Measurements from ENCODE around the gene UBE2E1. TPM values are rescaled to one million over a fixed set of nuclear protein-coding genes. Genes with fewer than 3 reads are reported as not detected.

The UBE2E1 gene
- total RNA-seq, 3 donors from 2014 or later (not counting 1 experiment from before 2014, with no cell fraction given), result 80.0 to 89.5 (median 86.9) TPM

GRCh38 chr3:23800731-23801130 lies 5.0 kb upstream of the UBE2E1 start:
- peak in 2 of 3 donors; percentile 32 to 40 for ATAC-seq
- no peak overlapping the region for H3K4me3 Mint-ChIP-seq
- DNase-seq, result peak in 1 of 2 donors; percentile 13
- no peak overlapping the region for H3K4me3 ChIP-seq (ENCODE audit: low read length)
- WGBS (ENCODE audit: insufficient coverage), result 84% methylated on average over 3 of the region's 3 CpGs
- intact Hi-C loops (cut with micrococcal nuclease), result loop anchor here (10.0 kb wide), 1 partner anchor 144 kb away; the partner anchor contains the start of gene NR1D2
- peaks cover 0 to 12% of the 10 kb centered on the region in 2 donors for H3K27me3 Mint-ChIP-seq (ENCODE audit: low read depth in 2 of 2)
- no peak overlapping the region for H3K27ac Mint-ChIP-seq
- peaks cover 6 to 7% of the 10 kb centered on the region in 2 donors for H3K4me1 Mint-ChIP-seq
- no peaks in the 10 kb centered on the region for H3K27me3 ChIP-seq (ENCODE audit: control insufficient read depth, insufficient read depth, low read length)
- H3K36me3 ChIP-seq (ENCODE audit: control insufficient read depth, insufficient read depth, low read length), result no peaks in the 10 kb centered on the region
- no peaks in the 10 kb centered on the region for H3K9me3 Mint-ChIP-seq
- no peaks in the 10 kb centered on the region for H3K9me3 ChIP-seq (ENCODE audit: control insufficient read depth, insufficient read depth, low read length)
- peaks cover 3% of the 10 kb centered on the region for H3K4me1 ChIP-seq (ENCODE audit: control insufficient read depth, insufficient read depth, low read length)
- no peaks in the 10 kb centered on the region for H3K36me3 Mint-ChIP-seq
- TF ChIP-seq CTCF (IDR thresholded peaks at IDR 0.05), result no peak
- H3K27ac ChIP-seq (ENCODE audit: low read length), result no peak overlapping the region

GRCh38 chr3:23804441-23805209 lies 1.1 kb upstream of the UBE2E1 start:
- Histone ChIP-seq H3K36me3 (ENCODE audit: control insufficient read depth, insufficient read depth, low read length) (no peaks in the 10 kb centered on the region), H3K4me3 (ENCODE audit: low read length) (no peak overlapping the region), H3K27me3 (ENCODE audit: control insufficient read depth, insufficient read depth, low read length) (no peaks in the 10 kb centered on the region), H3K27ac (ENCODE audit: low read length) (no peak overlapping the region), H3K9me3 (ENCODE audit: control insufficient read depth, insufficient read depth, low read length) (no peaks in the 10 kb centered on the region), H3K4me1 (ENCODE audit: control insufficient read depth, insufficient read depth, low read length) (peaks cover 12% of the 10 kb centered on the region)
- WGBS (ENCODE audit: insufficient coverage), result 97% methylated on average over 5 of the region's 8 CpGs
- no peaks in the 10 kb centered on the region for H3K27me3 Mint-ChIP-seq (ENCODE audit: low read depth in 2 of 2)
- intact Hi-C loops (cut with micrococcal nuclease), result loop anchor here (5.0 to 10.0 kb wide), 2 partner anchors 47 to 140 kb away; partner anchors contain the start of gene NR1D2
- peak overlapping the region; percentile 96 for H3K4me3 Mint-ChIP-seq
- no peaks in the 10 kb centered on the region for H3K9me3 Mint-ChIP-seq
- TF ChIP-seq CTCF (IDR thresholded peaks at IDR 0.05), result no peak
- H3K4me1 Mint-ChIP-seq, result peaks cover 37 to 38% of the 10 kb centered on the region in 2 donors
- H3K36me3 Mint-ChIP-seq, result no peaks in the 10 kb centered on the region
- ATAC-seq (no peak), DNase-seq (no peak)
- peak overlapping the region; percentile 87 to 93 for H3K27ac Mint-ChIP-seq

- DNase-seq, result peak in 1 of 2 donors; percentile 12
- Histone ChIP-seq H3K36me3 (ENCODE audit: control insufficient read depth, insufficient read depth, low read length) (no peaks in the 10 kb centered on the region), H3K27ac (ENCODE audit: low read length) (peak overlapping the region; percentile 34), H3K4me3 (ENCODE audit: low read length) (peak overlapping the region; percentile 56), H3K27me3 (ENCODE audit: control insufficient read depth, insufficient read depth, low read length) (no peaks in the 10 kb centered on the region), H3K9me3 (ENCODE audit: control insufficient read depth, insufficient read depth, low read length) (no peaks in the 10 kb centered on the region), H3K4me1 (ENCODE audit: control insufficient read depth, insufficient read depth, low read length) (peaks cover 17% of the 10 kb centered on the region)
- Mint-ChIP-seq H3K4me1 (peaks cover 43 to 44% of the 10 kb centered on the region in 2 donors), H3K4me3 (peak overlapping the region; percentile 96), H3K27me3 (ENCODE audit: low read depth in 2 of 2) (no peaks in the 10 kb centered on the region), H3K27ac (peak overlapping the region; percentile 87 to 93), H3K9me3 (no peaks in the 10 kb centered on the region), H3K36me3 (no peaks in the 10 kb centered on the region)
- TF ChIP-seq CTCF (IDR thresholded peaks at IDR 0.05), result no peak
- whole genome bisulfite sequencing (ENCODE audit: insufficient coverage), result 53% methylated on average over 7 of the region's 7 CpGs
- intact Hi-C loops (cut with micrococcal nuclease), result loop anchor here (5.0 to 10.0 kb wide), 2 partner anchors 48 to 140 kb away; partner anchors contain the start of gene NR1D2
- no peak for ATAC-seq
These were observed 534 bp upstream of the UBE2E1 start for GRCh38 chr3:23805210-23805632.

All from natural killer cell (primary cell).